ENCODE data around the gene ENKUR.

ENKUR gene

GRCh38 chr10:24983946-24984345 lies 32.0 kb downstream of the ENKUR start:
- no peak for ATAC-seq
- TF ChIP-seq SNAI2 (CRISPR knock-in tag; IDR thresholded peaks at IDR 0.05) (no peak), ZC3H10 (CRISPR knock-in tag; IDR thresholded peaks at IDR 0.05) (no peak), BACH2 (CRISPR knock-in tag; IDR thresholded peaks at IDR 0.05; ENCODE audit: borderline replicate concordance) (no peak), GLIS3 (CRISPR knock-in tag; IDR thresholded peaks at IDR 0.05) (no peak), POU6F1 (CRISPR knock-in tag; IDR thresholded peaks at IDR 0.05; ENCODE audit: borderline replicate concordance, low read depth) (no peak), ZNF8 (CRISPR knock-in tag; IDR thresholded peaks at IDR 0.05) (no peak)
- TF ChIP-seq, protein P1, sequence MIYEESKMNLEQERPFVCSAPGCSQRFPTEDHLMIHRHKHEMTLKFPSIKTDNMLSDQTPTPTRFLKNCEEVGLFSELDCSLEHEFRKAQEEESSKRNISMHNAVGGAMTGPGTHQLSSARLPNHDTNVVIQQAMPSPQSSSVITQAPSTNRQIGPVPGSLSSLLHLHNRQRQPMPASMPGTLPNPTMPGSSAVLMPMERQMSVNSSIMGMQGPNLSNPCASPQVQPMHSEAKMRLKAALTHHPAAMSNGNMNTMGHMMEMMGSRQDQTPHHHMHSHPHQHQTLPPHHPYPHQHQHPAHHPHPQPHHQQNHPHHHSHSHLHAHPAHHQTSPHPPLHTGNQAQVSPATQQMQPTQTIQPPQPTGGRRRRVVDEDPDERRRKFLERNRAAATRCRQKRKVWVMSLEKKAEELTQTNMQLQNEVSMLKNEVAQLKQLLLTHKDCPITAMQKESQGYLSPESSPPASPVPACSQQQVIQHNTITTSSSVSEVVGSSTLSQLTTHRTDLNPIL (CRISPR knock-in tag; IDR thresholded peaks at IDR 0.05; ENCODE audit: low read depth), result no peak
- TF ChIP-seq, protein P2, sequence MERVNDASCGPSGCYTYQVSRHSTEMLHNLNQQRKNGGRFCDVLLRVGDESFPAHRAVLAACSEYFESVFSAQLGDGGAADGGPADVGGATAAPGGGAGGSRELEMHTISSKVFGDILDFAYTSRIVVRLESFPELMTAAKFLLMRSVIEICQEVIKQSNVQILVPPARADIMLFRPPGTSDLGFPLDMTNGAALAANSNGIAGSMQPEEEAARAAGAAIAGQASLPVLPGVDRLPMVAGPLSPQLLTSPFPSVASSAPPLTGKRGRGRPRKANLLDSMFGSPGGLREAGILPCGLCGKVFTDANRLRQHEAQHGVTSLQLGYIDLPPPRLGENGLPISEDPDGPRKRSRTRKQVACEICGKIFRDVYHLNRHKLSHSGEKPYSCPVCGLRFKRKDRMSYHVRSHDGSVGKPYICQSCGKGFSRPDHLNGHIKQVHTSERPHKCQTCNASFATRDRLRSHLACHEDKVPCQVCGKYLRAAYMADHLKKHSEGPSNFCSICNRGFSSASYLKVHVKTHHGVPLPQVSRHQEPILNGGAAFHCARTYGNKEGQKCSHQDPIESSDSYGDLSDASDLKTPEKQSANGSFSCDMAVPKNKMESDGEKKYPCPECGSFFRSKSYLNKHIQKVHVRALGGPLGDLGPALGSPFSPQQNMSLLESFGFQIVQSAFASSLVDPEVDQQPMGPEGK (CRISPR knock-in tag; IDR thresholded peaks at IDR 0.05; ENCODE audit: borderline replicate concordance), result no peak

GRCh38 chr10:24983130-24983529 lies 32.8 kb downstream of the ENKUR start:
- TF ChIP-seq TCF4 (CRISPR knock-in tag; IDR thresholded peaks at IDR 0.05; ENCODE audit: borderline replicate concordance) (no peak), ZNF70 (CRISPR knock-in tag; IDR thresholded peaks at IDR 0.05) (no peak), OSR1 (CRISPR knock-in tag; IDR thresholded peaks at IDR 0.05) (no peak), GLIS3 (CRISPR knock-in tag; IDR thresholded peaks at IDR 0.05) (no peak), ARNTL (CRISPR knock-in tag; IDR thresholded peaks at IDR 0.05; ENCODE audit: borderline replicate concordance, low read depth) (no peak), ZFP3 (CRISPR knock-in tag; IDR thresholded peaks at IDR 0.05) (no peak), ZNF8 (CRISPR knock-in tag; IDR thresholded peaks at IDR 0.05) (no peak), ZNF565 (CRISPR knock-in tag; conservative IDR thresholded peaks at IDR 0.05; ENCODE audit: low read depth) (no peak), ESRRG (CRISPR knock-in tag; IDR thresholded peaks at IDR 0.05) (no peak), CSDC2 (CRISPR knock-in tag; IDR thresholded peaks at IDR 0.05) (no peak), TOX (CRISPR knock-in tag; IDR thresholded peaks at IDR 0.05; ENCODE audit: borderline replicate concordance) (no peak), ZC3H10 (CRISPR knock-in tag; IDR thresholded peaks at IDR 0.05) (no peak), ISL1 (CRISPR knock-in tag; IDR thresholded peaks at IDR 0.05) (no peak), RARB (CRISPR knock-in tag; IDR thresholded peaks at IDR 0.05) (no peak), POU6F1 (CRISPR knock-in tag; IDR thresholded peaks at IDR 0.05; ENCODE audit: borderline replicate concordance, low read depth) (no peak)
- TF ChIP-seq, protein P3, sequence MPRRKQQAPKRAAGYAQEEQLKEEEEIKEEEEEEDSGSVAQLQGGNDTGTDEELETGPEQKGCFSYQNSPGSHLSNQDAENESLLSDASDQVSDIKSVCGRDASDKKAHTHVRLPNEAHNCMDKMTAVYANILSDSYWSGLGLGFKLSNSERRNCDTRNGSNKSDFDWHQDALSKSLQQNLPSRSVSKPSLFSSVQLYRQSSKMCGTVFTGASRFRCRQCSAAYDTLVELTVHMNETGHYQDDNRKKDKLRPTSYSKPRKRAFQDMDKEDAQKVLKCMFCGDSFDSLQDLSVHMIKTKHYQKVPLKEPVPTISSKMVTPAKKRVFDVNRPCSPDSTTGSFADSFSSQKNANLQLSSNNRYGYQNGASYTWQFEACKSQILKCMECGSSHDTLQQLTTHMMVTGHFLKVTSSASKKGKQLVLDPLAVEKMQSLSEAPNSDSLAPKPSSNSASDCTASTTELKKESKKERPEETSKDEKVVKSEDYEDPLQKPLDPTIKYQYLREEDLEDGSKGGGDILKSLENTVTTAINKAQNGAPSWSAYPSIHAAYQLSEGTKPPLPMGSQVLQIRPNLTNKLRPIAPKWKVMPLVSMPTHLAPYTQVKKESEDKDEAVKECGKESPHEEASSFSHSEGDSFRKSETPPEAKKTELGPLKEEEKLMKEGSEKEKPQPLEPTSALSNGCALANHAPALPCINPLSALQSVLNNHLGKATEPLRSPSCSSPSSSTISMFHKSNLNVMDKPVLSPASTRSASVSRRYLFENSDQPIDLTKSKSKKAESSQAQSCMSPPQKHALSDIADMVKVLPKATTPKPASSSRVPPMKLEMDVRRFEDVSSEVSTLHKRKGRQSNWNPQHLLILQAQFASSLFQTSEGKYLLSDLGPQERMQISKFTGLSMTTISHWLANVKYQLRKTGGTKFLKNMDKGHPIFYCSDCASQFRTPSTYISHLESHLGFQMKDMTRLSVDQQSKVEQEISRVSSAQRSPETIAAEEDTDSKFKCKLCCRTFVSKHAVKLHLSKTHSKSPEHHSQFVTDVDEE (CRISPR knock-in tag; IDR thresholded peaks at IDR 0.05), result no peak
- TF ChIP-seq, protein P1 (CRISPR knock-in tag; IDR thresholded peaks at IDR 0.05; ENCODE audit: low read depth), result no peak
- TF ChIP-seq, protein P2 (CRISPR knock-in tag; IDR thresholded peaks at IDR 0.05; ENCODE audit: borderline replicate concordance), result no peak
- ATAC-seq, result no peak

All from SK-N-SH treated with all-trans-retinoic acid at 6 μM for 48 hours (cell line).